ENCODE results near the gene GRIN3A.
"Not testable (repeated sequence)": the region's sequence is repeated elsewhere in the genome, so short reads cannot be mapped to it uniquely, and the experiment has no call there.

GRIN3A gene

GRCh38 chr9:101571114-101571513, 167.3 kb downstream of the GRIN3A start:
- no peak for DNase-seq

- DNase-seq: no peak
Measured at GRCh38 chr9:101569741-101570501, 168.5 kb downstream of the GRIN3A start.

DNA sequence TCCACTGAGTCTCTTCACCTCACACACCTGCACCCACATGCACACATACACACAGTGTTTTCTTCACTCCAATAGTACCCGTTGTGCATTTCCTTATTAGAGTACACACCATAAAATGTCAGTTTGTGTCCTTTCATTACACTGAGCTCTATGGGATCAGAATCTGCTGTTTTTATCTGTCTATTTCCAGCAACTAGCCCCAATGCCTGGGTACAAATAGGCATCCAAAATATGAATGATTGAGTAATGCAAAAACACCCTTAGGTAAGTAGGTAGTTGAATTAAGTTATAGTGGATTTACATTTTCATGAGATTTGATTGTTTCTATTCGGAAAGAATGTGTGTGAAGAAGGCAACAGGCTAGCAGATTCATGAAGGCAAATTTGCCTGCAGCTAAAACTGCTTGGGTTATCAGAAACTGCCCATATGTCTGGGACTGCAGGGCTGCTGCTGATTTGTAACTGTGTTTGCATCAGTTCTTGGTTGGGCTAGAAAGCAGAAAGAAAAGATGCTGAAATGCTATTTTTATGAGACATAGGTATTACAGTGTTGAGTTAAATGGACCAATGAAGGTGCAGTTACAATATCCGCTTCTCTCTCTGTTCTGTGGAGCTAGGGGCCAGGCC, 170.6 kb downstream of the GRIN3A start:
- no peak for DNase-seq

GRCh38 chr9:101566904-101567724, 171.3 kb downstream of the GRIN3A start:
- no peak for DNase-seq

DNA sequence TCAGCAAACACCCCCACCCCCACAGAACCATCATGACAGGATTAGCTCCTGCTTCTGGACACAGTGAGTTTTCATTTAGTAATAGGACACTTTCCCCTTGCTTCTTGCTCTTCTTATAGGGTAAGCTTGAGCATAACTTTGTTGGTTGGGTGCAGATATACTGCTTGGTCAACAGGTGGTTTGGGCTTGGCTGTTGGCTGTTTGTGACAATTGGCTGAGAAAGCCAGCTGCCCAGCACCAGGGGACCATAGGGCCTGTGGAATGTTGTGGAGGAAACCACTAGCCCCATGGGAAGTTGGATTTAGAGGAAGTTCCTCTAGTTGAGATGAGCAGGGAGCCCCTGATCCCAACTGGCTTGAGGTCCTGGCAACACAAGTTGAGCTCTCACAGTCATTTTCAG, 174.2 kb downstream of the GRIN3A start:
- no peak for DNase-seq

- no peak for DNase-seq
Measured at GRCh38 chr9:101562966-101563365, 175.5 kb downstream of the GRIN3A start.

DNA sequence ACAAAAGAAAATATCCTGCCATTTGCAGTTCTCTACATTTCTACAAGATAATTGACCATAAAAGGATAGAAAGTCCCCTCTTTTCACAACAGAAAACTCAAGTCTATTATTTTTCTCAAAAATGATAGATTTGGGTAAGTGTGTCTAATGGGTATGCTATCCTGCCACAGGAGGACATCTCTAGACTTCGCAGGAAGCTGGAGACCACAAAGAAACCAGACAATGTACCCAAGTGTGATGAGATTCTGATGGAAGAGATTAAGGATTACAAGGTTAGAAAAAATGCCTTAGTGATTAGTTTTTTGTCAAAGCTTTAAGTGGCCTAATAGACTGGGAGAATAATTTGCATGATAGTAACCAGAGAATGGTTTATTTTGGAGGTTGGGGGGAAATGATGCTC, 176.7 kb downstream of the GRIN3A start:
- no peak for DNase-seq

DNA sequence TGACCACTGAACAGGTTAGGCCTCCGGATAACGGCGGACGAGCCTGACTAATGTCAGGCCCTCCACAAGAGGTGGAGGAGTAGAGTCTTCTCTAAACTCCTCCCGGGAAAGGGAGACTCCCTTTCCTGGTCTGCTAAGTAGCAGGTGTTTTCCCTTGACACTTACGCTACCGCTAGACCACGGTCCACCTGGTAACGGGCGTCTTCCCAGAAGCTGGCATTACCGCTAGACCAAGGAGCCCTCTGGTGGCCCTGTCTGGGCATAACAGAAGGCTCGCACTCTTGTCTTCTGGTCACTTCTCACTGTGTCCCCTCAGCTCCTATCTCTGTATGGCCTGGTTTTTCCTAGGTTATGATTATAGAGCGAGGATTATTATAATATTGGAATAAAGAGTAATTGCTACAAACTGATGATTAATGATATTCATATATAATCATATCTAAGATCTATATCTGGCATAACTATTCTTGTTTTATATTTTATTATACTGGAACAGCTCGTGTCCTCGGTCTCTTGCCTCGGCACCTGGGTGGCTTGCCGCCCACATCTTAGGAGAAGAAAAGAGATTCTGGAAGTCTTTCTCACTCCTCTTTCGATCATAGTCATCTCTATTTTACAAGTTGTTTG, 188.9 kb downstream of the GRIN3A start:
- DNase-seq: not testable (repeated sequence)

DNA sequence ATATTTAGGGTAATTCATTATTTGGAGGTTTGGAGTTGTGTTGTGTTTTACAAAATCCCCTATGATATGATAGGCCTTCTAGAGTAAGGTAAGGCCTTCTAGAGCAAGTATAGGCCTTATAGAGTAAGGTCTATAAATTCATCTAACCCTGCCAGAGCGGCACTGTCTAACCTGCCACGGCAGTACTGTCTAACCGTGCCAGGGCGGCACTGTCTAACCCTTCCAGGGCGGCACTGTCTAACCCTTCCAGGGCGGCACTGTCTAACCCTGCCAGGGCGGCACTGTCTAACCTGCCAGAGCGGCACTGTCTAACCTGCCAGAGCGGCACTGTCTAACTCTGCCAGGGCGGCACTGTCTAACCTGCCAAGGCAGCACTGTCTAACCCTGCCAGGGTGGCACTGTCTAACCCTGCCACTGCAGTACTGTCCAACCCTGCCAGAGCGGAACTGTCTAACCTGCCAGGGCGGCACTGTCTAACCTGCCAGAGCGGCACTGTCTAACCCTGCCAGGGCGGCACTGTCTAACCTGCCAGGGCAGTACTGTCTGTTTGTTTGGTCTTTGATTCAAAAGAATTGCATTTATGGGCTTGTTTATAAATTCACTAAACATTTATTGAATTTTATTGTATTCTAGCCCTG, 195.2 kb downstream of the GRIN3A start:
- DNase-seq: no peak

GRCh38 chr9:101540069-101540468, 198.4 kb downstream of the GRIN3A start:
- no peak for DNase-seq

DNA sequence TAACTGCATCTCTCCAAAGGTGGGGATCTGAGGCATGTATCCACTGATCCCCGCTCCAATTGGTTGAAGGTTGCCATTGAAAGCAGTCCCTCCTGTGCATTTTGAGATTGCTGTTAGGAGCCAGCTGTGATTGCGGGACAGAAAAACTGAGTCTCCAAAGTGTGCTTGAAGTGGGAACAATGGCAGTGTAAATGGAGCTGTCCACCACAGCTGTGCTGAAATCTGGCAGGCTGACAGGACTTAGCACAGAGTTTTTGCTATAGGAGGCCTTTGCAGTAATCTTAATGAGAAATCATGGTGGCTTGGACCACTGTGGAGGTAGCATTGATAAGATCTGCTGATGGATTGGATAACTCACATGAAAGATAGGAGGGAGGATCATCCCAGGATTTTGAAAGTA, 201.5 kb downstream of the GRIN3A start:
- no peak for DNase-seq

GRCh38 chr9:101536351-101536750, 202.1 kb downstream of the GRIN3A start:
- DNase-seq: no peak

- peak; percentile 99 for DNase-seq
Measured at GRCh38 chr9:101533334-101534204, 204.9 kb downstream of the GRIN3A start, which contains the start of gene RNF20. Gene RNF20 (plus strand): TSS chr9:101533853. CDS start chr9:101535424, 1,571 bp downstream.

- DNase-seq: peak; percentile 63
Measured at GRCh38 chr9:101530076-101530711, 208.3 kb downstream of the GRIN3A start.

DNA sequence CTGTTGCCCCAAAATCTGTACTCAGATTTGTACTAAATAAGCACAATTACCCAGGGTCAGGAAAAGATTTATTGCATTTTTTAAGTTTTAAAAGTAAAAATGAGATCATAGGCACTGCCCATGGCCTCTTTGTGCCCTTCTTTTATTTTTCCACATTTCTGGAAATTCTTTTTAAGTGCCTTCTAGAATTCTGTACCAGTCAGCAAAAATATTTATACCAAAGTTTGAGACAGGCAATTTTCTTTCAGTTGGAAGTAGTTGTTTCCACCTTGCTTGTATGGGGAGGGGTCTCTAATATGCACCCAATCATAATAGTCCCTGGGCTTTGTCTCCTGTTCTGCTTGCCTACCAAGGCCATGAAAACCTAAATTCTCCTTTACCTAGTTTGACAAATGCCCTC, 210.4 kb downstream of the GRIN3A start:
- DNase-seq: no peak

- DNase-seq: no peak
Measured at GRCh38 chr9:101527066-101527465, 211.4 kb downstream of the GRIN3A start.

- DNase-seq: no peak
Measured at GRCh38 chr9:101524371-101524770, 214.1 kb downstream of the GRIN3A start.

All from COR-L47 (cell line).